ENCODE results near the gene USP53. TPM values are rescaled to one million over a fixed set of nuclear protein-coding genes. Genes with fewer than 3 reads are reported as not detected.

USP53 gene
- total and polyA plus RNA-seq, 2 experiments from 2014 or later, result 28.4 to 39.9 TPM

GRCh38 chr4:119212964-119213606 is 572 bp downstream of the USP53 start:
- Histone ChIP-seq H4K20me1 (ENCODE audit: insufficient read depth, poor library complexity, severe bottlenecking) (no peaks in the 10 kb centered on the region), H3K9me2 (replicated peaks; ENCODE audit: insufficient read depth) (no peaks in the 10 kb centered on the region), H3K36me3 (replicated peaks; ENCODE audit: insufficient read depth, low read depth) (no peaks in the 10 kb centered on the region), H3K4me2 (peak overlapping the region; percentile 76), H3K79me2 (peaks cover 51% of the 10 kb centered on the region), H3K27me3 (no peaks in the 10 kb centered on the region), H3K9me3 (ENCODE audit: low read depth) (no peaks in the 10 kb centered on the region), H2AFZ (peak overlapping the region; percentile 38), H3K4me1 (ENCODE audit: insufficient read depth) (peaks cover 4% of the 10 kb centered on the region), H3K4me3 (peak overlapping the region; percentile 76), H3K27ac (peak overlapping the region; percentile 93)
- no peak for TF ChIP-seq EZH2phosphoT487 (IDR thresholded peaks at IDR 0.05; ENCODE audit: low read depth, severe bottlenecking, unreplicated experiment)
- TF ChIP-seq, protein P1, sequence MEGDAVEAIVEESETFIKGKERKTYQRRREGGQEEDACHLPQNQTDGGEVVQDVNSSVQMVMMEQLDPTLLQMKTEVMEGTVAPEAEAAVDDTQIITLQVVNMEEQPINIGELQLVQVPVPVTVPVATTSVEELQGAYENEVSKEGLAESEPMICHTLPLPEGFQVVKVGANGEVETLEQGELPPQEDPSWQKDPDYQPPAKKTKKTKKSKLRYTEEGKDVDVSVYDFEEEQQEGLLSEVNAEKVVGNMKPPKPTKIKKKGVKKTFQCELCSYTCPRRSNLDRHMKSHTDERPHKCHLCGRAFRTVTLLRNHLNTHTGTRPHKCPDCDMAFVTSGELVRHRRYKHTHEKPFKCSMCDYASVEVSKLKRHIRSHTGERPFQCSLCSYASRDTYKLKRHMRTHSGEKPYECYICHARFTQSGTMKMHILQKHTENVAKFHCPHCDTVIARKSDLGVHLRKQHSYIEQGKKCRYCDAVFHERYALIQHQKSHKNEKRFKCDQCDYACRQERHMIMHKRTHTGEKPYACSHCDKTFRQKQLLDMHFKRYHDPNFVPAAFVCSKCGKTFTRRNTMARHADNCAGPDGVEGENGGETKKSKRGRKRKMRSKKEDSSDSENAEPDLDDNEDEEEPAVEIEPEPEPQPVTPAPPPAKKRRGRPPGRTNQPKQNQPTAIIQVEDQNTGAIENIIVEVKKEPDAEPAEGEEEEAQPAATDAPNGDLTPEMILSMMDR (IDR thresholded peaks at IDR 0.05; ENCODE audit: poor library complexity), result peak; percentile 28
- TF ChIP-seq EZH2 (IDR thresholded peaks at IDR 0.05; ENCODE audit: borderline replicate concordance), result no peak
- WGBS (ENCODE audit: low lambda C conversion rate, missing lambda C conversion rate), result 2% methylated on average over 24 of the region's 24 CpGs
- DNase-seq (ENCODE audit: low spot score), result peak; percentile 90

DNA sequence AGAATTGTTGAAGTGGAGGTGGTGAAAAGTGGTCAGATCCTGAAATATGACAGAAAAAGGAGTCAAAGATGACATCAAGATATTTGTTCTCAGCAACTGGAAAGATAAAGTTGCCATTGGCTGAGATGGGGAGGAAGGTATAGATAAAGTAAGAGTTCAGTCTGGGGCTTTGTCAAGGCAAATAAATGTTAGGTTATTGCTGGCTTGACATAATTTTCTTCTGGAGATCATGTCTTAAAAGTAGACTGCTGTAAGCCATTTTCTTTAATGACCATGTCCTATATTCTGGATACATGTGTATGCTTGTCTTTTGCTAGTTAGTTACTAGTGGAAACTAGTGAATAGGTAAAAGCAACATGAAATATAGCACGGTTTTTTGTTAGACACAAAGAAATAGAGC is 5.6 kb downstream of the USP53 start:
- DNase-seq (ENCODE audit: low spot score), result no peak
- H3K4me3 ChIP-seq, result no peak overlapping the region
- H4K20me1 ChIP-seq (ENCODE audit: insufficient read depth, poor library complexity, severe bottlenecking), result no peaks in the 10 kb centered on the region
- H3K27me3 ChIP-seq, result no peaks in the 10 kb centered on the region
- H3K4me2 ChIP-seq, result no peak overlapping the region
- H2AFZ ChIP-seq, result no peak overlapping the region
- H3K36me3 ChIP-seq (replicated peaks; ENCODE audit: insufficient read depth, low read depth), result no peaks in the 10 kb centered on the region
- no peaks in the 10 kb centered on the region for H3K4me1 ChIP-seq (ENCODE audit: insufficient read depth)
- H3K27ac ChIP-seq, result no peak overlapping the region
- TF ChIP-seq, protein P1 (IDR thresholded peaks at IDR 0.05; ENCODE audit: poor library complexity), result no peak
- TF ChIP-seq EZH2phosphoT487 (IDR thresholded peaks at IDR 0.05; ENCODE audit: low read depth, severe bottlenecking, unreplicated experiment), result no peak
- no peak for TF ChIP-seq EZH2 (IDR thresholded peaks at IDR 0.05; ENCODE audit: borderline replicate concordance)
- H3K79me2 ChIP-seq, result peaks cover 81% of the 10 kb centered on the region
- H3K9me3 ChIP-seq (ENCODE audit: low read depth), result no peaks in the 10 kb centered on the region
- no peaks in the 10 kb centered on the region for H3K9me2 ChIP-seq (replicated peaks; ENCODE audit: insufficient read depth)
- WGBS (ENCODE audit: low lambda C conversion rate, missing lambda C conversion rate), result 100% methylated on average over 1 of the region's 1 CpG

DNA sequence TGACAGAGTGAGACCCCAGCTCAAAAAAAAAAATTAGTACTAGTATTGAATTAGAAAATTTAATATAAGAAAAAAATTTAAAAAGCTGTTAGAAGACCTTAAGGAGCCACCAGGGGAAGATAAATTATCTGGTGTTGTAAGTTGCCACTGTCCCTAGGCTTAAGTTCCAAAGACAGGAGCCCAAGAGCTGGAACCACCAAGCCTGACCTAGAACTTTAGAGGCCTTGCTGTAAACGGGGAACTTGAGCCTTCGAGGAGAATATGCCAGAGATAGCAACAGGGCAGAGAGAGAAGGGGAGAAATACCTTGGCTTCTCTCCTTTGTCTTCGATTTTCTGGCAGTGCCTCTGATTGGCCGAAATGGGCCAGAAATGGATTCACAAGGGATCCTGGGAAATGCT is 8.9 kb downstream of the USP53 start:
- H3K36me3 ChIP-seq (replicated peaks; ENCODE audit: insufficient read depth, low read depth), result no peaks in the 10 kb centered on the region
- H3K9me2 ChIP-seq (replicated peaks; ENCODE audit: insufficient read depth), result no peaks in the 10 kb centered on the region
- no peak overlapping the region for H3K27ac ChIP-seq
- H3K4me2 ChIP-seq, result no peak overlapping the region
- no peaks in the 10 kb centered on the region for H3K27me3 ChIP-seq
- peaks cover 8% of the 10 kb centered on the region for H3K9me3 ChIP-seq (ENCODE audit: low read depth)
- H3K4me3 ChIP-seq, result no peak overlapping the region
- H4K20me1 ChIP-seq (ENCODE audit: insufficient read depth, poor library complexity, severe bottlenecking), result no peaks in the 10 kb centered on the region
- WGBS (ENCODE audit: low lambda C conversion rate, missing lambda C conversion rate), result 97% methylated on average over 4 of the region's 4 CpGs
- no peaks in the 10 kb centered on the region for H3K4me1 ChIP-seq (ENCODE audit: insufficient read depth)
- TF ChIP-seq, protein P1 (IDR thresholded peaks at IDR 0.05; ENCODE audit: poor library complexity), result no peak
- TF ChIP-seq EZH2phosphoT487 (IDR thresholded peaks at IDR 0.05; ENCODE audit: low read depth, severe bottlenecking, unreplicated experiment) (no peak), EZH2 (IDR thresholded peaks at IDR 0.05; ENCODE audit: borderline replicate concordance) (no peak)
- peaks cover 60% of the 10 kb centered on the region for H3K79me2 ChIP-seq
- H2AFZ ChIP-seq, result no peak overlapping the region
- no peak for DNase-seq (ENCODE audit: low spot score)

All from hepatocyte (in vitro differentiated cells).